Hematopoietic multipotent progenitor cell treated with erythropoietin and hydrocortisone succinate and interleukin-3 and kit ligand, for 4 days (in vitro differentiated cells): ENCODE results near the gene EGFLAM.

ENCODE experiments used
- DNase-seq: peaks from one replicate; pipeline ENCODE4 v3.0.0-alpha.2; 2015

Gene EGFLAM

DNA sequence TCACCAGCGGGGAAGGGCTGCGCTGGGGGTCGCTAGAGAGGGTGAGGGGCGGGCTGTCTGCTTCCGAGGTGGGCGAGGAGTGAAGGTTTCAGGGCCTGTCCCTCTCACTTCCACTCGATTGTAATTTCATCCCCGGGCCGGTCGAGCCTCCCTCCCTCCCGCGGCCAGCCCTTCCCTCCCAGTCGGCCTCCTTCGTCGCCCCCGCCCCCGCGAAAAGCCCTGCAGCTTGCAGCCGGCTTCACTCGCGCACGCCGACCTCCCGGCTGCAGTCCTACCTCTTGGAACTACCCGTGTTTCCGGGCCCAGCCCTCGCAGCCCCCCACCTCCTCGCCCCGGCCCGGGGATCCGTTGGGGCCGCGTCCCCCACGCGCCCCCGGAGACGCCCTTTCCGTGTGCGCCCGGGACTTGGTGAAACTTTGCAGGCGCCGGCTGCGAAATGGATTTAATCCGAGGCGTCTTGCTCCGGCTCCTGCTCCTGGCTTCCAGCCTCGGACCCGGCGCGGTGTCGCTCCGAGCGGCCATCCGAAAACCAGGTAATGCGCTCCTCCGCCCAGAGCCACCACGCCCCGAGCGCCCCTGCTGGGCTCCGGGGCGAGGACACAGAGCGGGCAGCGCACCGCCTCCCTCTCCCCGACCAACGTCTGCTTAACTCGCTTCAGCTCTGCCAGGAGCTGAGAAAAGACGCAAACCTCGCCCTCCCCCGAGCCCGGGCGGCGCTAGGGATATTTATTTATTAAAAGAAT, at the start of gene EGFLAM:
EGFLAM (plus strand) TSS at position 241 of the 743 bp plus-strand sequence; CDS start at position 437, 196 bp downstream.
- peak; percentile 33 for DNase-seq

DNA sequence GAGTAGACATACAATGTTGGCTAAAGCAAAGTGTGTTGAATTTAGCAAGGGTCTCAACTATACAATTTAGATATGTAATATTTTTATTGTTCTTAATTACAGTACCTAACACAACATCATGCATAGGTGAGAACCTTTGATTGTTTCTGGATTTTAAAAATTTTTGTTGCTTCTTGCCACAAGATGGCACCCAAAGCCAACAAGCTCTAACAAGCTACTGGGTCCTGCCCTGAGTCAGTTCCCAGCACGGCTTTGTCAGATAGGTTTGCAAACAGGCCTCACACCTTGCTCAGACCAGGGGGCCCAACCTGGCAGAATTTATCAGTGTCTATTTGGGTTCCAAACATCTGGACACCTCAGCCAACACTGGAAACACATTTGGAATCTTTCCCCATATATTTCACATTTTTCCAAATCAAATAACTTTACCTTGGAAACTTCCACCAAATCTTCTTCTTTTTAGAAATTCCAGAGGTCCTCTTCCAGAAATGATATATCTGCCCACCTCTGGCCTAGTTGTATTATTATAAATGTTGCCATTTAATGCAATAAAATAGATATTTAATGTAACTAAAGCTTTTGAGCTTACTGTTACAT, 49.5 kb upstream of the EGFLAM start:
- peak; percentile 57 for DNase-seq

DNA sequence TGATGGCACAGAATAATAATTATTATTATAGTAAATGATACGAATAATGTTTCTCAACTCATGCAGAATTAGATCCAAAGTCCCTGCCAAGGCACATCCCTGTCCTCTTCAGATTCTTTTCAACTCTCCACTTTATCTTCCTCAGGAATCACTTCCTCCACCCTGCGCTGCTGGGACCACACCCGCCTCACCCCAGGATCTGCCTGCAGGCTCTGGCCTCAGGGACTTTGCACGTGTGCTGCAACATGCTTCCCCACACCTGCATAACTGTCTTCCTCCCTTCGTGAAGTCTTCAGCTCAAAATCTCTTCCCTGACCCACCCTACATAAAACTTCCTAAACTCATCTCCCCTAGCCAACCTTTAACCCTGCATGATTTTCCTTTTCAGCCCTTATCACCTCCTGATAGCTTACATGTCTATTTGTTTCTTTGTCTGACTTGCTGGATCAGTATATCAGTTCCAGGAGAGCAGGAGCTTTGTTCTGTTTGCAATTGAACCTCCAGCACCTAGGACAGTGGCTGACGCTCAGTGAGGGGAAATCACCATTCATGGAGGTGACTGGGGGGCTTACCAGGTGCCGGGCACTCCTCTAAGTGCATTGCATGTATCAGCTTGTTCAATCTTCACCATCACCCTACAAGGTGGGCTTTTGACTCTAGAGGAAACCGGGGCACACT, 47.5 kb upstream of the EGFLAM start:
- DNase-seq: no peak

DNA sequence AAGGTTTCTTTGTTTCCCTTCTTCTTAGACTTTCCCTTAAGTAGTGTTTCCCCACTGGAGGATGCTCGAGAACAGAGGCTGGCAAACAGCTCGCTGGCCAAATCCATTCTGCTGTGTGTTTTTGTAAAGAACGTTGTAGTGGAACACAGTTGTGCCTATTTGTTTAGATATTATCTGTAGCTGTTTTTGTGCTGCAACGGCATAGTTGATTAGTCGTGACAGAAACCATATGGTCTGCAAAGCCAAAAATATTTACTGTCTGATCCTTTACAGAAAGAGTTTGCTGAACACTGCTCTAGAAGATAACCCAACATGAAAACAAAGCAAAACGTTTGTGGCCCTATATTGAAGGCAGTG, 47.0 kb upstream of the EGFLAM start:
- DNase-seq: no peak

DNA sequence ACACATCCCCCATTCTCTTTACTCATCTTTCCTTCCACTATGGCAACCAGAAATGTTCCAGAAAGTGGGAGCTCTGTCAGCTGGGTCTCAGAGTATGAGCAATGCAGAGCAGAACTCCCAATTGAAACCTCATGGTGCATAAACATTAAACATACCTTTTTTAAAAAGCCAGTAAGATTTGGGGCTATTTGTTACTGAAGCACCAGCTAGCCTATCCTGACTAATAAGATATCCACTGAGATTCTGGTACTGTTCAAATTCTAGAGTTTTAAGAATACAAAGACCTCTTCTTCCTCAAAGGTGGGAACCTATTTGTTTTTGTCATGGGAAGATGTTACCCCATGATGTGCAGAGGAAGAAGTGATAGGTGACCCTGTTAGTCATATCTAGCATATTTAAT, 46.1 kb upstream of the EGFLAM start:
- DNase-seq: no peak

DNA sequence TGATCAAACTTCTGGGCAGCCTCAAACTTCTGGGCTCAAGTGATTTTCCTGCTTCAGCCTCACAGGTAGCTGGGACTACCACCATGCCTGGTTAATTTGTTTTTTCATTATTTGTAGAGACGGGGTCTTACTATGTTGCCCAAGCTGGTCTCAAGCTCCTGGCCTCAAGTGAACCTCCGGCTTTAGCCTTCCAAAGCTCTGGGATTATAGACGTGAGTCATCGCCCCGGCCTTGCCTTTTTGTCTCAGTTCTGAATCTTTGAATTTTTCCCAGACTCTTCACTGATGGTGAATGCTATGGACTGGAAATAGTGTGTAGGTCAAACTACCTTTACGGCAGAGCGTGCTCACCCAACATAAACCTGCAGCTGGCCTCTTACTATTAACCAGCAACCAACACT, 32.3 kb upstream of the EGFLAM start:
- no peak for DNase-seq

DNA sequence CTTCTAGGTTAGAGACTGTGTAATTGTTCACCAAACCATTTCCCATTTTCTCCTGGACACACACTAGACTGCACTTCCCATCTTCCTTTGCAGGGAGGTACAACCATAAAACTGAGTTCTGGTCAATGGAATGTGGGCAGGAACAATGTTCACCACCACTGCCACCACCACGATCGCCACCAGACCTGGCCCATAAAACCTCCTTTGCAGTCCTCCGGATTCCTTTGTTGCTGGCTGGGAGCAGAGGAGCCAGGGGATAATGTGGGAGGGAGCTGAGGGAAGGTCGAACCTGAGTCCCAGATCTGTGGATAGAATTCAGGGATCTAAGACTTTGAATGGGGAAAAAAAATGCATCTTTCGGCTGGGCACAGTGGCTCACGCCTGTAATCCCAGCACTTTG, 29.4 kb upstream of the EGFLAM start:
- no peak for DNase-seq

DNA sequence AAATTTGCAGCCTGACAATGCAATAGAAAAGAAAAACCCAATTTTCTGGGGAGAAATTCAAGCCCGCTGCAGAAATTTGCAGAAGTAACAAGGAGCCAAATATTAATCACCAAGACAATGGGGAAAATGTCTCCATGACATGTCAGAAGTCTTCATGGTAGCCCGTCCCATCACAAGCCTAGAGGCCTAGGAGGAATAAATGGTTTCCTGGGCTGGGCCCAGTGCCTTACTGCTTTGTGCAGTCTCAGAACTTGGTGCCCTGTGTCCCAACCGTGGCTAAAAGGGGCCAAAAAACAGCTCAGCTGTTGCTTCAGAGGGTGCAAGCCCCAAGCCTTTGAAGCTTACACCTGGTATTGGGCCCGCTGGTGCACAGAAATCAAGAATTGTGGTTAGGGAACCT, 23.6 kb upstream of the EGFLAM start:
- DNase-seq: no peak

DNA sequence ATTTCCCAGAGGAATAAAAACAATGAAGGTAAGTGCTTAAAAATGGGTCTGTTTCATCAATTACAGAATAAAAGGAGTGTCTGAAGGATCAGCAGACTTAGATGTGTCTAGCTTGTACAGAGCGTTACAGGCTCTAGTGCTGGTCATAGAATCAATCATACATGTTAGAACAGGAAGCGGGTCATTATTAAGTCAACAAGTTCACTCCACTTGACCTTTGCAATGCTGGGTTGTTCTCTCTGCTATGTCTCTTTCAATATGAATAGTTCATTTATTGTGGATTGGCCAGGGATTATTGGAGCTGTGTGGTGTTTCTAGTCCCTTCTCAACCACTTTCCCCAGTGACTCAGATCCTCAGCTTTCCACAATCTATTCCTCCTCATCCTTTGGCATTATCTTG, 20.7 kb upstream of the EGFLAM start:
- DNase-seq: no peak

DNA sequence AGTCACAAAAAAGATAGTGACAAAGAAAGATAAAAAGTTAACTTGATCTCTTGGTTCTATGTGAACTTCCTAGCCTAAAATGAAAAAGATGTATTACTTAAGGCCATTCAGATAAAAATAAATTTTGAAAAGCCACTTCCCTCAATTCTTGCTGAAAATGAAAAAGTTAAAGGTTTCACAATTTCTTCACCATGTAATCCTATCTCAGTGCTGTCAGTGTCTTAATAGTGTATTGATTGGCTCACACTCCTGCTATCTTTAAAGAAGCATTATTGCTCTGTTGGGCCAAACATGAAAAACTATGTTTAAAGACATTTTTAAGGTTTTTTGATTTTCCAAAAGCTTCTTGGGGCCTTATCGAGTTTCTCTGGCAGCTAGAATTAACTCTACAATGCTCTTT, 18.1 kb upstream of the EGFLAM start:
- no peak for DNase-seq

DNA sequence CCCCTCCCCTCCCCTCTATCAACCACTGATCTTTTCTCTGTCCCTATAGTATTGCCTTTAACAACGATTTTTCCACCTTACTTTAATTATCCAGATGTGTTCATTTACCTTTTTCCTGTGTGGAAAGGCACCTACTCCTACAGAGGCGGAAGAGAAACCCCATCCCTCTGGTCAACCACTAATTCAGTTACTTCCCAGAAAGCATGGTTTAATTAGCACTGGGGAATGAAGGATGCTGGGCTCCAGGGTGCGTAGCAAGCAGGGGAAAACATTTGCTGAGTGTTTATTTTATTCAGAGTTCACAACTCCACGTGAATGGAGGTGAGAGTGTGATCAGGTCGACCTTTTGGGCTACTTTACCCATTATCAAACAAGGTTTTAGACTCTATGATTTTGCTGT, 16.7 kb upstream of the EGFLAM start:
- DNase-seq: no peak

DNA sequence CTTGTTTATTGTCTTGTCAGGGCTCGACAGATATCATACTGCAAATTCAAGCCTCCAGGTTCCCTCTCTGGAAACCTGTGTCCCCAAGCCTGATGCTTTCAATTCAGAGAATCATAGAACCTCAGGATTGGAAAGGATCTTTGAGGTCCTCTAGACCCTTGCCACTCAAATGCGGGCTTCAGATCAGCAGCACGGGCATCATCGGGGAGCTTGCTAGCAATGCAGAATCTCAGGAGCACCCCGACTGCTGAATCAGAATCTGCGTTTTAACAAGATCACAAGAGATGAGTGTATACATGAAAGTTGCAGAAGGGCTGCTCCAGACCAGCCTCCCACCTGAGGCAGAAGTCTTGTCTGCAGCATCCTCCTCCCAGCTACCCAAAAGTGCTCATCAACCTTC, 13.1 kb upstream of the EGFLAM start:
- DNase-seq: no peak

DNA sequence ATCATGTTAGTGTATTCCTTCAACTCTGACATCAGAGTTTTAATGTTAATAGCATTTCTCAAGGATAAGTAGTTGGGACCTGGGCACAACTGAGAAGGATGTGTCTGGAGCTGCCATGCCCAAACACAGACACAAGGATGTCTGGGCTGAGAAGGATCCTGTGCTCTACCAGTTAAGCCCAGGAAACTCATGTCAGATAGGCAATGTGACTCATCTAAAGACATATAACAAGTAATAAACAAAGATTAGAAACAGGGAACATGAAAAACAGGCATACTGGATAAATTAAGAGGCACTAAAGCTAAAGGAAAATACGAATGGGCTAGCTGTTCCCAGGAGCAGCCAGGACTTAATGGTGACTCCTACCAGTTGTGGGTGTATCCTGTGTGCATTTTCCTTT, 9.1 kb upstream of the EGFLAM start:
- no peak for DNase-seq

DNA sequence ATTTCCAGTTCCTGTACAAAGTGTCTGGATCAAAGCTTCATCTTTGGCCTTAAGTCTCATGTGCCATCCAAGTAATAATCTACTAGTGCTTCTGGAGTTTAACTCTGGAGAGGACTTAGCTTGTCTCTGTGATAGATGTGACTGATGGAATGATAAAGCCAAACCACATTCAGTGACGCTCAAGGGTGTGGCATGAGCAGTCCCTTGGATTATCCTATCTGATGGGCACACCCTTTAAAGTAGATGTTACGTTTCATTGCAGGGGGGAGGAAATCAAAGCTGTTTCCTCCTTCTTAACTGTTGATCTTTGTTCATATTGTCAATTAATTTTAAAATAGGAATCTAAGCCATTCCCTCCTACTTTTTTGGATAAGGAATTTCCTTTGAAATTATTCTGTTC, 8.5 kb upstream of the EGFLAM start:
- no peak for DNase-seq

DNA sequence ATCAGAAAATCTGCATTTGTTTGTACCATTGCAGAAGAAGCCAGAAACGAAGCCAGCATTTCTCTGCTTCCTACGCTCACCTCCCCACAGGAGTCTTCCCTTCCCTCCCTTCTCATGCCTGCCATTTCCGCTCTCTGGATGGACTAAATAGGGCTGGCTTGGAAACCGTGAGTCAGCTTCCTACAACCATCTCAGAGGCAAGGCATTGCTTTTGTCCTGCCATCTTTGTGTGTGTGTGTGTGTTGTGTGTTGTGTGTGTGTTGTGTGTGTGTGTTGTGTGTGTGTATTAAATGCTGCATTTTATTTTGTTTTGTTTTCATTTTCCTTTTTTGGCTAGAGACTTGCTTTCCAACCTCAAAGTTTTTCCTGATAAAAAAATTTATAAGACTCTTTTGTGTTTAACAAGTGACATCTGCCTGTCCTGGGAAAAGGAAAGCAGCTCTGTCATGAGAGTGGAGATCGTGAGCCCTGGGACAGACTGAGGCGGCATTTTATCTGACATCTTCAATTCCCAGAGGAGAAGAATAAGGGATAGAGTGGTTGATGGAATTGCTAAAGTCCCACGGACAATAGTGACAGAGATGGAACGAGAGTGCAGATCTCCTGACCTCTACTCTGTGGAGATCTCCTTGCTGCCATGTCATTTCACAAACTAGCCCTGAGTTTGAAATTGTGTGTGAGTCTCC, 7.5 kb upstream of the EGFLAM start:
- no peak for DNase-seq

DNA sequence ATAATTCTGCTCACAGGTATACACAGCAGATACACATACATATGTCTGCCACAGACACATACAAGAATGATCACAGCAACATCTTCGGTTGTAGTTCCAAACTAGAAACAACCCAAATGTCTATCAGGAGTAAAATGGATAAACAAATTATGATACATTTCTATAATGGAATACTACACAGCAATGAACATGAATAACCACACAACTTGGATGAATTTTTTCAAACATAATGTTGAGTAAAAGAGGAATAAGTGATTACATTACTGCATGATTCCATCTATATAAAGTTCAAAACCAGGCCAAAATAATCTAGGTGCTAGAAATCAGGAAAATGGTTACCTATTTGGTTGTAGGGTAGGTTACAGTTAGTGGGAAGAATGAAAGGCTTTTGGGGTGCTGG, 4.6 kb upstream of the EGFLAM start:
- DNase-seq: no peak

DNA sequence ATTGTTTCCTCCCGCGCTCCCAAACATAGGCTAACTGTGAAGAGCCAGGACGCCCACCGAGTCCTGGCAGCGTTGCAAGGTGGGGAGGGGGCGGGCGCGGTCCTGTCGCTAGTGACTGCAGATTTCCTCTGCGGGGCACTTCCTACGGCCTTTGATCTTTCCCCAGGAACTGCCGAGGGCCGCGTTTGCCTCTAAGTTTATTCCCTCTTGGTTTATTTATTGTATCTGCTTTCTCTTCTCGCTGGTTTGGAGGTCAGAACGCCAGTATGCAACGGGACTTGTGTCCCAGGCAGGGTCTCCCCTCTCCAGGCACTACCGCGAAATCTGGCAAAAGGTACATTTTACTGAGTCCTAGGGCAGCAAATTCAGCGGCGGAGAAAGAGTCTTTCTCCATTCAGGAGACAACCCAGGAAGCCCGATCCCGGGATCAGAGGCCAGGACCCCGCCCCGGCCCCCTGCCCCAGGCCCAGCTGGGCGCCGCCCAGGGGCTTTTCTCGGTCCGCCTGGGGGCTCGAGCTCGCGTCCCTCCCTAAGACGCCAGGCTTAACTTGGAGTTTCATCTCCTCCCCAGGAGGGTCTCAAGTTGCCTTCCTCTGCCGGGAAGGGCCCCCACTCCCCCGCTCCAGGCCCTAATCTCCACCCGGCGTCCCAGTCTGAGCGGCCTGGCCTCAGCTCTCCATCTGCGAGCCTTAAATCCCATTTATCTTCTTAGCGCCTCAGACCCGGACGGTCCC, 884 bp upstream of the EGFLAM start:
- no peak for DNase-seq

DNA sequence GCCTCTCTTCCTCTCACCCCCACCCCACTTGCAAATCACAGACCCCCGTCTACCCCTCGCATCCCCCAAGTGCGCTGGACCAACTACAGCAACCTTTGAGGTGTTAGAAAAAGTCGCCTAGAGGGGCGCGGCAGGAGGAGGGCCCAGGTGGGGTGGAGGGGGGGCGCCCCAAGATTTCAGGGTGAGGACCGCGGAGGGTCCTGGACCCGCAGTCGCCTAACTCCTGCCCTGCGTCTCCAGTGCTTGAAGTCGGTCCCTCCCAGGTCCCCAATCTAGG, 379 bp upstream of the EGFLAM start:
- DNase-seq: no peak

DNA sequence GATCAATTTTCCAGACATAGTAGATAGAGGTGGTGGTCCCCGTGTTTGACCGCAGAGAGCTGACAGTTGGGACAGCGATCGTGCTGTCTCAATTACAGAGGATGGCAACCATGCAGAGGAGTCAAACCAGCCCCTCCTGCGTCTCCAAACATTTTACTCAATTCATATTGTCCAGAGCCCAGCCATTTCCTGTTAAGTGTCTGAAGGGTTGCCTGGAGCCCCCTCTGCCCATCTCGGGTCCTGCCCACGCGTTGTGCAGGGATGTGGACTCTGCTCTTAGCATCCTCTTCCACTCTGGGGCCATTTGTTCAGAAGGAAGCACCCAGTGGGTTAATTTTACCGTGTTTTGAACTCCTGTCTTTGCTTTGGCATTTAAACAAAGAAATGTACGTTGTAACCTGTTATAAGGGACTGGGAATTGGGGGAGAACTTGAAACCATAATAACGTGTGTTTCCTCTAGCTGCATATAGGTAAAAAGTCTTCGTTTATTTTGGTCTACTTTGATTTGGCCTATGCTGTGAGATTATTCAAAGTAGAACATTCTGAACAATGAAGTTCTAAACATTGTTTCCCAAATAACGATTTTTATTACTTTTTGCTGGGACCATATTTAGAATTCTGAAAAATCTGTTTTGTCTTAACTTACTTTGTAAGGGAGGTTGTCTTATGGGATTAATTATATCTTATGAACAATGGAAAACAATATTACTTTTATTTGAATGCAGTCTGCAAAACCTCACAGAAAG, 876 bp downstream of the EGFLAM start:
- no peak for DNase-seq

DNA sequence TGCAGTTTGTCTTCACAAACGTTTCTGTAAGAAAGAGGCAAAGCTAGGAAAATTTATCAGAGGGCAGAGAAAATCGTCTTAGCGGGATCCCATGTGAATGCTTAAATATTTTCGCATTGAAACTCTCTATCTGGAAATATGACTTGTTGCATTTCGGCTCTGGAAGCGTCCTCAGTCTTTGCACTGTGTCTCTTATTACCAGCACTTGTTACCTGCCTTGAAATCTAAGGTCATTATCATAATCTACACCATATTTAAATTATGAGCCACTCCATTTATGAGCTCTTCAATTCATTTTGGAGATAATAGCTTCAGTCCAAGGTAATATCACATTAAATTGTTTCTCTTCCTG, 1.4 kb downstream of the EGFLAM start:
- DNase-seq: no peak

DNA sequence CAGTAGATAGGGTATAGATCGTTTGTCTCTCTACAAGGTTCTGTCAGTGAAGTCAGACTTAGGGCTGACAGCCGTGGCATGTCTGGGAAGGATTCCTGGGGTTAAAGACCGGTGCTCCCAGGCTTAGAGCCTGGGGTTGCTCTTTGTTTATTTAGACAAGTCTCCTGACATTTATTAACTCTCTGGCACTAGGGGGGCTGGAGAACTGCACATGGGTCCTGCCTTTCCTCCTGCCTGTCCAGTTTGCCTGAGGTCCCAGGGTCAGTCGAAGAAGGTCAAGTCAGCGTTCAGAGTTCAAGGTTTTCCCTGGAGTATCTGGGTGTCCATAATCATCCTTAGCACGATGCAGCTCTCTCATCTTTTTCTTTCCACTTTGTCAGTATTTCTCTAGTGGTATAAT, 5.6 kb downstream of the EGFLAM start:
- no peak for DNase-seq

DNA sequence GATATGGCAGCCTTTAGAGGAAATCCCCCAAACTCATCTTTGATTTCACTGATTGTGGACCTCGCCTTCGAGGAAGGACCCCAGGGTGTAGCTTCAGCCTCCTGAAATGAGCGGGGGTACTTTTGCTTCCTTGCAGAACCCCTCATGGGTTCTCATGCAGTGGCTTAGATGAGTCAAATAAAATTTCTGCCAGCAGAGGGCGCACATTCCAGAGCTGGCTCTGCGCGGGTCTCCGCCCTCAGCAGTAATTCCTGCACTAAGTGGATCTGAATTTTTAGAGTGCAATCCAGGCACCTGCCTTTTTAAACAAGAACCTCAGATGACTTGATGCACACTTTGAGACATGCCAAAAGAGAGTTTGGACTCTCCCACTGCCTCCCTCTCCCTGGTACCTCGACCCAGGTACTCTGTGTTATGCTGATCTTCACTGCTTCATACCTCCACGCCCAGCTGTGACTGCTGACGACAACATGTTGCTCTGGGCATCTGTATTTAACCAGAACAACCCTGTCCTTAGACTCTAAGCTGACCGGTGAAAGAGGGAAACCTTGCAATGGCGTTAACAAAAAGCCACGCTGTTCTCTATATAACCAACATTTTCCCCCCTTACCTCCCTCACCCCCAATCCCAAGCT, 7.3 kb downstream of the EGFLAM start:
- peak; percentile 71 for DNase-seq
